Caco-2 (cell line): Measurements from ENCODE around the gene GP9. TPM values are rescaled to one million over a fixed set of nuclear protein-coding genes. Genes with fewer than 3 reads are reported as not detected.

ENCODE experiments used
- Bru-seq: library from RNA; stranded (reverse); fragments of 400-500 nt; gene quantifications from one replicate; lab custom pipeline; 2021; lab: Mats Ljungman, UMichigan
- BruChase-seq, 2 experiments: library from RNA; stranded (reverse); fragments of 400-500 nt; gene quantifications; one replicate each; lab custom pipeline; 2021; lab: Mats Ljungman, UMichigan
- BruUV-seq: library from RNA; stranded (reverse); fragments of 400-500 nt; replicated peaks from 2 replicates; lab custom pipeline; 2021; lab: Mats Ljungman, UMichigan
- CTCF ChIA-PET: fragments of 300-600 bp; sonication (Branson Sonifier 250); formaldehyde crosslinking; loops from one replicate; lab custom pipeline; 2022; ENCODE audit warnings: antibody characterized with exemption; lab: Charles Lee
- POLR2A ChIA-PET: fragments of 300-600 bp; sonication (Branson Sonifier 250); formaldehyde crosslinking; loops from one replicate; lab custom pipeline; 2022; ENCODE audit warnings: antibody characterized with exemption; lab: Charles Lee
- DNase-seq, 2 experiments: peaks; one replicate each; pipeline versions ENCODE4 v3.0.0 to v3.0.0-alpha.2; 2020 to 2022
- H3K27me3 ChIP-seq: replicated peaks from 2 replicates; pipeline ENCODE4 v1.6.0; 2011; ENCODE audit warnings: low read length; ENCODE audit not compliant: control insufficient read depth, insufficient read depth
- H3K36me3 ChIP-seq: 2 replicates; pipeline ENCODE4 v1.5.1; 2011; ENCODE audit warnings: low read length; ENCODE audit not compliant: control insufficient read depth, insufficient read depth
- H3K4me1 ChIP-seq: fragments of 250-450 bp; sonication (Bioruptor Pico); 2 replicates; pipeline ENCODE4 v1.5.1; 2020; ENCODE audit warnings: mild to moderate bottlenecking
- H3K4me3 ChIP-seq: 2 replicates; pipeline ENCODE4 v1.5.1; 2011; ENCODE audit warnings: low read depth, mild to moderate bottlenecking, control low read depth, low read length
- H3K9me3 ChIP-seq: fragments of 250-450 bp; sonication (Bioruptor Pico); 2 replicates; pipeline ENCODE4 v1.5.1; 2020; ENCODE audit warnings: mild to moderate bottlenecking, moderate library complexity
- H3K27ac Mint-ChIP-seq: one replicate; pipeline ENCODE4 v1.8.0; 2022; ENCODE audit warnings: mixed read lengths; ENCODE audit not compliant: unreplicated experiment
- H3K27me3 Mint-ChIP-seq: one replicate; pipeline ENCODE4 v1.8.0; 2022; ENCODE audit warnings: mixed read lengths; ENCODE audit not compliant: insufficient read depth, unreplicated experiment
- H3K36me3 Mint-ChIP-seq: one replicate; pipeline ENCODE4 v1.8.0; 2022; ENCODE audit warnings: mild to moderate bottlenecking, mixed read lengths; ENCODE audit not compliant: insufficient read depth, unreplicated experiment
- H3K4me1 Mint-ChIP-seq: one replicate; pipeline ENCODE4 v1.8.0; 2022; ENCODE audit warnings: low read depth, mixed read lengths; ENCODE audit not compliant: unreplicated experiment
- H3K4me3 Mint-ChIP-seq: one replicate; pipeline ENCODE4 v1.8.0; 2022; ENCODE audit warnings: mild to moderate bottlenecking, moderate library complexity, mixed read lengths; ENCODE audit not compliant: unreplicated experiment
- H3K9me3 Mint-ChIP-seq: one replicate; pipeline ENCODE4 v1.8.0; 2022; ENCODE audit warnings: mixed read lengths; ENCODE audit not compliant: unreplicated experiment
- intact Hi-C: fragments of 100-400 bp; cut with micrococcal nuclease; formaldehyde crosslinking; loops from one replicate; pipeline ENCODE4 v1.10.0; 2022; ENCODE audit not compliant: unreplicated experiment
- long read RNA-seq: library from polyadenylated mRNA; stranded (forward); transcript quantifications from one replicate; pipeline ENCODE4 v2.0.0, GENCODE V29; 2022
- total RNA-seq: library from RNA; stranded (reverse); gene quantifications from 2 replicates; pipeline ENCODE4 v1.2.3, GENCODE V29; 2022
- TF ChIP-seq, protein P1 (sequence below), 2 experiments: fragments of 200-600 bp in 1 of 2; IDR thresholded peaks; 1 replicate in 1 of 2; 2 replicates in 1 of 2; pipeline versions ENCODE4 v1.5.1 to v1.8.0; 2011 to 2022; ENCODE audit warnings: antibody characterized with exemption in 1 of 2, control low read depth in 1 of 2, inconsistent platforms in 1 of 2, low read depth in 1 of 2, low read length in 1 of 2, mild to moderate bottlenecking in 1 of 2, moderate library complexity in 1 of 2; ENCODE audit not compliant: insufficient read depth in 1 of 2, severe bottlenecking in 1 of 2, unreplicated experiment in 1 of 2

The GP9 gene
- total RNA-seq (not detected in 2 replicates), Bru-seq, nascent RNA (not detected), BruChase-seq, experiment 1, labeled RNA remaining after a 2-hour chase (percentile 20 among the genes with signal in this experiment), BruChase-seq, experiment 2, labeled RNA remaining after a 6-hour chase (not detected)
- long read RNA-seq = 0 reads

DNA sequence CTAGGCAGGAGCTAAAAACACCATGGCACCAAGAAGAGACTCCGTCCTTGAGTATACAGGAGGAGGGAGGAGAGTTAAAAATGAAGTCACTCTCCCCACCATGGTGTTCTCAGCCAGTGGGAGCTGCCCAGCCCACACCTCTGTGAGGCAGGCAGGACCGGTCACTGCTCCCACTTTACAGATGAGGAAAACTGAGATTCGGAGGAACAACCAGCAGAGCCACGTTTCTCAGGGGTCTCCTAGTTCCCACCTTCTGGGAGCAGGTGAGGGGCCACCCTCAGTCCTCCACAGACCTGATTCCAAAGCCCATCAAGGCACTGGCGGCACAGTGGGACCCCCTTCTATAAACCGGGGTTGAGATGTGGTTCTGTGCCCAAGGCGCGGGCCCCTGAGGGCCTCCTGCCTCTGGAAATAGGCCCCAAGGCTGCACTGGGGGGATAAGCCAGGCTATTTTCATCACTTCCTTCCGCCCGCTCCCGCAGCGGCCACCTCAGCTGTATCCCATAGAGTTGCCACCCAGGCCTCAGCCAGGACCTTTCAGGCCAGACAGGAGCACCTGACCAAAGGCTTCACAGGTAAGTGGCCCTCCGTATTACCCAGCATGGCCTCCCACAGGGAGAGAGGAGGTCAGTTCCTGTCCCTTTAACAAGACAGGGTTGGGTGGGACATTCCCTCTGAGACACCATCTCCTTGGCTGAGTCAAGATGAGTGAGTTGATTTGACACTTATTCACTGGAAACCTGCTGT is at the start of gene GP9:
Gene GP9, plus strand, starts transcription at position 504 of the 747 bp plus-strand sequence. CDS start 961 bp downstream, outside the sequence.
- TF ChIP-seq, protein P1, sequence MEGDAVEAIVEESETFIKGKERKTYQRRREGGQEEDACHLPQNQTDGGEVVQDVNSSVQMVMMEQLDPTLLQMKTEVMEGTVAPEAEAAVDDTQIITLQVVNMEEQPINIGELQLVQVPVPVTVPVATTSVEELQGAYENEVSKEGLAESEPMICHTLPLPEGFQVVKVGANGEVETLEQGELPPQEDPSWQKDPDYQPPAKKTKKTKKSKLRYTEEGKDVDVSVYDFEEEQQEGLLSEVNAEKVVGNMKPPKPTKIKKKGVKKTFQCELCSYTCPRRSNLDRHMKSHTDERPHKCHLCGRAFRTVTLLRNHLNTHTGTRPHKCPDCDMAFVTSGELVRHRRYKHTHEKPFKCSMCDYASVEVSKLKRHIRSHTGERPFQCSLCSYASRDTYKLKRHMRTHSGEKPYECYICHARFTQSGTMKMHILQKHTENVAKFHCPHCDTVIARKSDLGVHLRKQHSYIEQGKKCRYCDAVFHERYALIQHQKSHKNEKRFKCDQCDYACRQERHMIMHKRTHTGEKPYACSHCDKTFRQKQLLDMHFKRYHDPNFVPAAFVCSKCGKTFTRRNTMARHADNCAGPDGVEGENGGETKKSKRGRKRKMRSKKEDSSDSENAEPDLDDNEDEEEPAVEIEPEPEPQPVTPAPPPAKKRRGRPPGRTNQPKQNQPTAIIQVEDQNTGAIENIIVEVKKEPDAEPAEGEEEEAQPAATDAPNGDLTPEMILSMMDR (IDR thresholded peaks at IDR 0.05; ENCODE audit: insufficient read depth in 1 of 2, low read depth in 1 of 2, low read length in 1 of 2, severe bottlenecking in 1 of 2, unreplicated experiment in 1 of 2) = no peak
- DNase-seq = no peak
- H3K27me3 ChIP-seq = no peaks in the 10 kb centered on the region
- H3K4me1 ChIP-seq = peaks cover 14% of the 10 kb centered on the region
- peak within 1 kb of the TSS; percentile 68 for H3K27ac Mint-ChIP-seq
- intact Hi-C loops = no loop called here
- H3K36me3 ChIP-seq = no peaks in the 10 kb centered on the region
- no peaks in the 10 kb centered on the region for H3K9me3 ChIP-seq
- no peaks in the 10 kb centered on the region for H3K9me3 Mint-ChIP-seq
- H3K4me3 Mint-ChIP-seq = no peak within 1 kb of the TSS
- POLR2A ChIA-PET = no interaction called here
- H3K4me1 Mint-ChIP-seq = peaks cover 7% of the 10 kb centered on the region
- no peaks in the 10 kb centered on the region for H3K36me3 Mint-ChIP-seq
- BruUV-seq = no TSS peak
- H3K27me3 Mint-ChIP-seq = no peaks in the 10 kb centered on the region
- H3K4me3 ChIP-seq = no peak within 1 kb of the TSS
- CTCF ChIA-PET = no interaction called here

DNA sequence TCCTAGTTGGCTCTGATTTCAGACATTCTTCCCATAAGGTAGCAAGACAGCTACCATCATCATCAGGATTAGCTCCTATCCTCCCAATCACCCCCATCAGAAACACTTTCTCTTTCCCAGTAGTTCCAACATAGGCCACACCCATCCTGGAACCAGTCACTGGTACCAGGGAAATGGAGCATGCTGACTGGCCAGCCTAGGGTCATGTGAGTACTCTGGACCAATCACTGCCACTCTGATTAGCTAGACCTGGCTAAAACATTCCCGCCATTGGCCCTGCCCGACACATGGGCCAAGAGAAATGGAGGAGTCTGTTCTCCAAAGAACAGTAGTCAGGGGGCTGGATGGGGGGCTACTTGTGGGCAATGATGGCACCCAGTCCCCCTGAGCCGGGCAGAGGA is 47.1 kb upstream of the GP9 start:
- no peaks in the 10 kb centered on the region for H3K9me3 Mint-ChIP-seq
- no peak overlapping the region for H3K27ac Mint-ChIP-seq
- POLR2A ChIA-PET = no interaction called here
- Histone ChIP-seq H3K36me3 (no peaks in the 10 kb centered on the region), H3K27me3 (no peaks in the 10 kb centered on the region), H3K9me3 (no peaks in the 10 kb centered on the region), H3K4me1 (peaks cover 11% of the 10 kb centered on the region; the same call in 1 of the 2 replicates), H3K4me3 (no peak overlapping the region)
- BruUV-seq = no TSS peak
- CTCF ChIA-PET = interaction anchor here (1.3 kb wide), 1 partner anchor 43 kb away, joined by 6 read pairs; no protein-coding TSS in a partner anchor
- no peak overlapping the region for H3K4me3 Mint-ChIP-seq
- no peaks in the 10 kb centered on the region for H3K4me1 Mint-ChIP-seq
- TF ChIP-seq, protein P1 (IDR thresholded peaks at IDR 0.05; ENCODE audit: insufficient read depth in 1 of 2, low read depth in 1 of 2, low read length in 1 of 2, severe bottlenecking in 1 of 2, unreplicated experiment in 1 of 2) = no peak
- DNase-seq = no peak
- intact Hi-C loops = no loop called here
- H3K36me3 Mint-ChIP-seq = no peaks in the 10 kb centered on the region
- no peaks in the 10 kb centered on the region for H3K27me3 Mint-ChIP-seq

DNA sequence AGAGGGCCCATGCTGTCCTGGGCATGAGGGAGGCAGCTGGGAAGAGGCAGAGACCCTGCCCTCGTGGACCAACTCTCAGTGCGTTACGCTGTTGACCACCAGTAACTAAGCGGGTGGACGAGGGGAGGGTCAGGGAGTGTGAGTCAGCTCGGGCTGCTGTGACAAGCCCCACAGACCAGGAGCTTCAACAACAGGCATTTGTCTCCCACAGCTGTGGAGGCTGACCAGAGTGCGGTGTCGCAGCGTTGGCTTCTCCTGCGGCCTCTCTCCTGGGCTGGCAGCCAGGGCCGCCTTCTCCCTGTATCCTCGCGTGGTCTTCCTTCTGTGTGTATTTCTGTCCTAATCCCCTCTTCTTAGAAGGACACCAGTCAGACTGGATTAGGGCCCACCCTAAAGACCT is 46.4 kb upstream of the GP9 start:
- Histone ChIP-seq H3K9me3 (no peaks in the 10 kb centered on the region), H3K4me1 (peaks cover 11% of the 10 kb centered on the region; the same call in 1 of the 2 replicates), H3K4me3 (no peak overlapping the region), H3K36me3 (no peaks in the 10 kb centered on the region), H3K27me3 (no peaks in the 10 kb centered on the region)
- CTCF ChIA-PET = interaction anchor here (1.3 kb wide), 1 partner anchor 44 kb away, joined by 6 read pairs; no protein-coding TSS in a partner anchor
- no peaks in the 10 kb centered on the region for H3K27me3 Mint-ChIP-seq
- no TSS peak for BruUV-seq
- DNase-seq = no peak
- intact Hi-C loops = no loop called here
- no peaks in the 10 kb centered on the region for H3K9me3 Mint-ChIP-seq
- H3K27ac Mint-ChIP-seq = no peak overlapping the region
- no peak overlapping the region for H3K4me3 Mint-ChIP-seq
- H3K36me3 Mint-ChIP-seq = no peaks in the 10 kb centered on the region
- POLR2A ChIA-PET = no interaction called here
- no peaks in the 10 kb centered on the region for H3K4me1 Mint-ChIP-seq
- TF ChIP-seq, protein P1 (IDR thresholded peaks at IDR 0.05; ENCODE audit: insufficient read depth in 1 of 2, low read depth in 1 of 2, low read length in 1 of 2, severe bottlenecking in 1 of 2, unreplicated experiment in 1 of 2) = no peak
